GM12872 (cell line): ENCODE data around the gene HEMGN.

Experiments used
- CTCF ChIP-seq: IDR thresholded peaks from 3 replicates; pipeline ENCODE4 v1.5.1; 2011; ENCODE audit warnings: low read depth, mild to moderate bottlenecking, low read length, moderate library complexity; ENCODE audit not compliant: insufficient read depth

HEMGN gene

GRCh38 chr9:97906236-97906831, 31.6 kb downstream of the HEMGN start:
- no peak for TF ChIP-seq CTCF

GRCh38 chr9:97905228-97905627, 32.7 kb downstream of the HEMGN start:
- TF ChIP-seq CTCF = no peak

GRCh38 chr9:97904725-97905124, 33.2 kb downstream of the HEMGN start:
- no peak for TF ChIP-seq CTCF

- TF ChIP-seq CTCF = no peak
These were observed 34.8 kb downstream of the HEMGN start for GRCh38 chr9:97903177-97903576.

- TF ChIP-seq CTCF = peak; percentile 80
These were observed 37.0 kb downstream of the HEMGN start for GRCh38 chr9:97900738-97901565.

GRCh38 chr9:97900103-97900737, 37.8 kb downstream of the HEMGN start:
- TF ChIP-seq CTCF = no peak

GRCh38 chr9:97895695-97896332, 42.2 kb downstream of the HEMGN start:
- TF ChIP-seq CTCF = peak; percentile 43; the same call in 2 of the 3 replicates
